NT2/D1 (cell line): ENCODE results near the gene PHACTR4.

Experiments used
- SUZ12 ChIP-seq: IDR thresholded peaks from 2 replicates; pipeline ENCODE4 v1.6.1; 2011; ENCODE audit not compliant: insufficient read length, insufficient read depth; ENCODE audit errors: extremely low read depth
- YY1 ChIP-seq: IDR thresholded peaks from 2 replicates; pipeline ENCODE4 v1.6.1; 2011; ENCODE audit not compliant: insufficient read length, insufficient read depth
- ZNF274 ChIP-seq: IDR thresholded peaks from 2 replicates; pipeline ENCODE4 v1.6.1; 2011; ENCODE audit warnings: mild to moderate bottlenecking, low read depth, low read length

DNA sequence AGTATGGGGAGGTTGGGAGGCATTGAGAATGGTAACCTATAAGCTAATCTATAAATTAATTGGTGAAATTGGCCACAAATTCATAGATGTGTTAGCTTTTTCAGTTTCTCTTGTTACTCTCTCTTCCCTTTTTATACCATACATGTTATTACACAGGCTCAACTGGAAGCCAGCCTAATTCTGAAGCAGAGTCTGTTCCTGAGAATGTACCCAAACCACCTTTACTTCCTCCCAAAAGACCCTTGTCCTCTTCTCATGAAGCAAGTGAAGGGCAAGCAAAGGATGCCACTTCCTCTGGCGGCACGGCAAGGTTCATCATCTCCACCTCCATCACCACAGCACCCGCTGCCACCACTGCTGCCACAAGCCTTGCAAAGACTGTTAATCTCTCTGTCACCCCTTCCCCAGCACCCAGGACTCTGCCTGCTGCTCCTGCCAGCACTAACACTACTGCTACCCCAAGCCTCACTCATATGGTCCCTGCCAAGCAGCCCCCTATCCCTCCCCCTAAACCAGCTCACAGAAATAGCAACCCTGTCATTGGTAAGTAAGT is 96.8 kb downstream of the PHACTR4 start:
- TF ChIP-seq YY1 (no peak), SUZ12 (no peak), ZNF274 (no peak)
